Endothelial cell of umbilical vein (primary cell): ENCODE results near the gene WHRN. TPM values are rescaled to one million over a fixed set of nuclear protein-coding genes. Genes with fewer than 3 reads are reported as not detected.

ENCODE experiments used
- BruUV-seq: library from RNA; stranded (reverse); fragments of 400-500 nt; replicated peaks from 2 replicates; lab custom pipeline; 2021; lab: Mats Ljungman, UMichigan
- CTCF ChIA-PET: fragments of 300-600, 350-600 bp; sonication (Branson Sonifier 250); formaldehyde crosslinking; loops from one replicate; lab custom pipeline; 2021; ENCODE audit warnings: antibody characterized with exemption, inconsistent platforms; lab: Charles Lee
- POLR2A ChIA-PET: fragments of 300-600, 350-600 bp; sonication (Branson Sonifier 250); formaldehyde crosslinking; loops from one replicate; lab custom pipeline; 2021; ENCODE audit warnings: antibody characterized with exemption, inconsistent platforms; lab: Charles Lee
- DNase-seq: peaks from one replicate; pipeline ENCODE4 v3.0.0-alpha.2; 2011; ENCODE audit warnings: low read depth, low spot score
- FAIRE-seq: peaks from 2 replicates; lab custom pipeline; 2011; peaks lifted over from hg19 to GRCh38; lab: Jason Lieb, UNC
- H2AFZ ChIP-seq: 2 replicates; pipeline ENCODE4 v1.6.0; 2012; ENCODE audit warnings: low read depth, low read length, control low read depth, inconsistent platforms
- H3K27ac ChIP-seq: 2 replicates; pipeline ENCODE4 v1.5.1; 2011; ENCODE audit warnings: low read depth, mild to moderate bottlenecking, control low read depth, low read length, moderate library complexity; ENCODE audit not compliant: insufficient read depth
- H3K27me3 ChIP-seq, 2 experiments: 2 replicates each; pipeline versions ENCODE4 v1.6.0 to v1.6.1; 2011; ENCODE audit warnings: low read length in 2 of 2, mixed read lengths in 1 of 2; ENCODE audit not compliant: control insufficient read depth in 2 of 2, insufficient read depth in 2 of 2
- H3K36me3 ChIP-seq, 2 experiments: 2 replicates in 1 of 2; 3 replicates in 1 of 2; pipeline ENCODE4 v1.5.1; 2011; ENCODE audit warnings: low read length in 2 of 2, mild to moderate bottlenecking in 1 of 2, moderate library complexity in 1 of 2; ENCODE audit not compliant: control insufficient read depth in 2 of 2, insufficient read depth in 2 of 2; ENCODE audit errors: extremely low read depth in 1 of 2
- H3K4me1 ChIP-seq: 3 replicates; pipeline ENCODE4 v1.5.1; 2011; ENCODE audit warnings: mild to moderate bottlenecking, low read length; ENCODE audit not compliant: control insufficient read depth, insufficient read depth; ENCODE audit errors: extremely low read depth
- H3K4me2 ChIP-seq: 2 replicates; pipeline ENCODE4 v1.6.1; 2011; ENCODE audit warnings: low read length, control low read depth, mixed read lengths; ENCODE audit not compliant: insufficient read depth
- H3K4me3 ChIP-seq, 3 experiments: fragments of 200-600 bp in 1 of 3; sonication (generic), shearing (Covaris generic) in 1 of 3; replicated peaks in 1 of 3; 2 replicates each; pipeline ENCODE4 v1.5.1; 2011 to 2016; ENCODE audit warnings: control low read depth in 3 of 3, low read length in 3 of 3, mild to moderate bottlenecking in 2 of 3, inconsistent platforms in 1 of 3, low read depth in 1 of 3, moderate library complexity in 1 of 3; ENCODE audit not compliant: insufficient read depth in 1 of 3
- H3K79me2 ChIP-seq: 2 replicates; pipeline ENCODE4 v1.6.0; 2012; ENCODE audit warnings: low read length, inconsistent platforms; ENCODE audit not compliant: control insufficient read depth, insufficient read depth
- H3K9ac ChIP-seq: replicated peaks from 2 replicates; pipeline ENCODE3; 2011; ENCODE audit warnings: low read length, control low read depth; ENCODE audit not compliant: insufficient read depth; ENCODE audit errors: extremely low read depth
- H3K9me1 ChIP-seq: replicated peaks from 3 replicates; pipeline ENCODE4 v1.6.0; 2011; ENCODE audit warnings: mild to moderate bottlenecking, low read length; ENCODE audit not compliant: control insufficient read depth, insufficient read depth; ENCODE audit errors: extremely low read depth
- H3K9me3 ChIP-seq: replicated peaks from 2 replicates; pipeline ENCODE4 v1.5.1; 2012; ENCODE audit warnings: low read length, inconsistent platforms; ENCODE audit not compliant: control insufficient read depth, insufficient read depth
- H4K20me1 ChIP-seq: replicated peaks from 2 replicates; pipeline ENCODE3; 2011; ENCODE audit warnings: mild to moderate bottlenecking, low read length; ENCODE audit not compliant: control insufficient read depth, insufficient read depth; ENCODE audit errors: extremely low read depth
- EZH2 ChIP-seq: IDR thresholded peaks from 2 replicates; pipeline ENCODE4 v1.6.1; 2012; ENCODE audit warnings: borderline replicate concordance, low read depth, mild to moderate bottlenecking, moderate library complexity, low read length, inconsistent platforms; ENCODE audit not compliant: severe bottlenecking
- FOS ChIP-seq: IDR thresholded peaks from 2 replicates; pipeline ENCODE4 v1.6.1; 2011; ENCODE audit warnings: mild to moderate bottlenecking, low read length, moderate library complexity, borderline replicate concordance; ENCODE audit not compliant: insufficient read depth
- GATA2 ChIP-seq: IDR thresholded peaks from 2 replicates; pipeline ENCODE4 v1.7.0; 2011; ENCODE audit warnings: low read depth, mild to moderate bottlenecking, moderate library complexity, mixed read lengths, low read length; ENCODE audit not compliant: insufficient read length, insufficient read depth
- JUN ChIP-seq: IDR thresholded peaks from 2 replicates; pipeline ENCODE4 v1.6.1; 2011; ENCODE audit warnings: borderline replicate concordance, low read depth; ENCODE audit not compliant: insufficient read length, insufficient read depth
- MAX ChIP-seq: IDR thresholded peaks from 2 replicates; pipeline ENCODE4 v1.6.1; 2011; ENCODE audit not compliant: insufficient read depth, insufficient read length
- MYC ChIP-seq: IDR thresholded peaks from one replicate; pipeline ENCODE4 v1.6.1; 2011; ENCODE audit warnings: mild to moderate bottlenecking, low read depth, low read length
- POLR2A ChIP-seq: IDR thresholded peaks from 2 replicates; pipeline ENCODE4 v1.6.1; 2012; ENCODE audit warnings: low read depth, mild to moderate bottlenecking, control low read depth, low read length
- POLR2AphosphoS5 ChIP-seq: IDR thresholded peaks from 2 replicates; pipeline ENCODE4 v1.6.1; 2012; ENCODE audit warnings: low read depth, mild to moderate bottlenecking, control low read depth, low read length, moderate library complexity; ENCODE audit not compliant: insufficient read depth
- dilution Hi-C: fragments of 300-500 bp; cut with MboI; formaldehyde crosslinking; loops from one replicate; pipeline ENCODE4 v1.15.0; 2019; ENCODE audit warnings: low sequenced_read_pairs; ENCODE audit not compliant: extremely low pct_ligation_motif_present
- intact Hi-C: fragments of 100-400 bp; cut with micrococcal nuclease; formaldehyde crosslinking; loops from one replicate; pipeline ENCODE4 v1.10.0; 2022
- polyA plus RNA-seq, 4 experiments: library from polyadenylated mRNA; depleted of rRNA in 3 of 4; stranded (reverse) in 3 of 4; unstranded in 1 of 4; fragments of >200 nt; gene quantifications; 2 replicates each; pipeline versions ENCODE4 v1.2.1 to v1.2.3, GENCODE V29; 2011 to 2012; ENCODE audit warnings: missing spikeins in 1 of 4
- total RNA-seq: library from RNA; stranded (reverse); gene quantifications from 2 replicates; pipeline ENCODE4 v1.2.3, GENCODE V29; 2021
- TF ChIP-seq, protein P1 (sequence below), 2 donors: IDR thresholded peaks; 1 replicate in 1 of 2; 2 replicates in 1 of 2; pipeline ENCODE4 v1.5.1; 2011; ENCODE audit warnings: low read length in 2 of 2, mild to moderate bottlenecking in 2 of 2, moderate library complexity in 2 of 2, control low read depth in 1 of 2, inconsistent platforms in 1 of 2, low read depth in 1 of 2; ENCODE audit not compliant: insufficient read depth in 1 of 2; ENCODE audit errors: extremely low read depth in 1 of 2

WHRN gene
- total and polyA plus RNA-seq, 2 donors (not counting 3 experiments of a cell fraction or from before 2014, with no cell fraction given): 0.35 to 0.69 TPM

- Histone ChIP-seq H2AFZ (no peak overlapping the region), H3K9me1 (no peaks in the 10 kb centered on the region), H3K27me3 (peaks cover 0 to 1% of the 10 kb centered on the region in 2 experiments), H3K79me2 (no peaks in the 10 kb centered on the region), H3K9ac (no peak overlapping the region), H3K27ac (no peak overlapping the region), H3K36me3 (no peaks in the 10 kb centered on the region), H4K20me1 (no peaks in the 10 kb centered on the region), H3K4me2 (no peak overlapping the region), H3K4me3 (no peak overlapping the region), H3K9me3 (no peaks in the 10 kb centered on the region), H3K4me1 (no peaks in the 10 kb centered on the region)
- TF ChIP-seq MYC (no peak), JUN (no peak), POLR2A (no peak), FOS (no peak), POLR2AphosphoS5 (no peak), GATA2 (no peak), EZH2 (no peak), MAX (no peak)
- TF ChIP-seq, protein P1, sequence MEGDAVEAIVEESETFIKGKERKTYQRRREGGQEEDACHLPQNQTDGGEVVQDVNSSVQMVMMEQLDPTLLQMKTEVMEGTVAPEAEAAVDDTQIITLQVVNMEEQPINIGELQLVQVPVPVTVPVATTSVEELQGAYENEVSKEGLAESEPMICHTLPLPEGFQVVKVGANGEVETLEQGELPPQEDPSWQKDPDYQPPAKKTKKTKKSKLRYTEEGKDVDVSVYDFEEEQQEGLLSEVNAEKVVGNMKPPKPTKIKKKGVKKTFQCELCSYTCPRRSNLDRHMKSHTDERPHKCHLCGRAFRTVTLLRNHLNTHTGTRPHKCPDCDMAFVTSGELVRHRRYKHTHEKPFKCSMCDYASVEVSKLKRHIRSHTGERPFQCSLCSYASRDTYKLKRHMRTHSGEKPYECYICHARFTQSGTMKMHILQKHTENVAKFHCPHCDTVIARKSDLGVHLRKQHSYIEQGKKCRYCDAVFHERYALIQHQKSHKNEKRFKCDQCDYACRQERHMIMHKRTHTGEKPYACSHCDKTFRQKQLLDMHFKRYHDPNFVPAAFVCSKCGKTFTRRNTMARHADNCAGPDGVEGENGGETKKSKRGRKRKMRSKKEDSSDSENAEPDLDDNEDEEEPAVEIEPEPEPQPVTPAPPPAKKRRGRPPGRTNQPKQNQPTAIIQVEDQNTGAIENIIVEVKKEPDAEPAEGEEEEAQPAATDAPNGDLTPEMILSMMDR (IDR thresholded peaks at IDR 0.05; ENCODE audit: extremely low read depth in 1 of 2, insufficient read depth in 1 of 2, low read depth in 1 of 2, low read length in 2 of 2): no peak
- DNase-seq (no peak), FAIRE-seq (no peak)
- no TSS peak for BruUV-seq
- POLR2A ChIA-PET: no interaction called here
- CTCF ChIA-PET: interaction anchor here (1.1 kb wide), 1 partner anchor 188 kb away, joined by 3 read pairs; no protein-coding TSS in a partner anchor
- dilution Hi-C loops (no loop called here), intact Hi-C loops (no loop called here)
These were observed 39.9 kb downstream of the WHRN start for GRCh38 chr9:114465417-114465816.
